OCI-LY7 (cell line): ENCODE measurements around the gene PARD3B. TPM values are rescaled to one million over a fixed set of nuclear protein-coding genes. Genes with fewer than 3 reads are reported as not detected.

Source experiments
- BruUV-seq: library from RNA; stranded (reverse); fragments of 400-500 nt; replicated peaks from 2 replicates; lab custom pipeline; 2021; lab: Mats Ljungman, UMichigan
- CTCF ChIA-PET: fragments of 300-600 bp; sonication (Branson Sonifier 250); formaldehyde crosslinking; loops from one replicate; lab custom pipeline; 2022; ENCODE audit warnings: antibody characterized with exemption; ENCODE audit not compliant: unreplicated experiment; lab: Charles Lee
- POLR2A ChIA-PET: fragments of 300-600 bp; sonication (Branson Sonifier 250); formaldehyde crosslinking; loops from one replicate; lab custom pipeline; 2022; ENCODE audit warnings: antibody characterized with exemption; lab: Charles Lee
- DNase-seq: peaks from one replicate; pipeline ENCODE4 v3.0.0-alpha.2; 2015; ENCODE audit warnings: low spot score
- H2AFZ ChIP-seq: fragments of 200-600 bp; sonication (generic), shearing (Covaris generic); 2 replicates; pipeline ENCODE4 v1.6.1; 2014; ENCODE audit warnings: mild to moderate bottlenecking, antibody characterized with exemption, low read length, moderate library complexity
- H3K27ac ChIP-seq: fragments of 200-600 bp; sonication (generic); 2 replicates; pipeline ENCODE4 v1.5.1; 2014; ENCODE audit warnings: mixed run types, low read depth, mild to moderate bottlenecking, moderate library complexity, low read length, inconsistent platforms; ENCODE audit not compliant: poor library complexity, severe bottlenecking
- H3K36me3 ChIP-seq: fragments of 200-600 bp; sonication (generic); 2 replicates; pipeline ENCODE4 v1.6.1; 2014; ENCODE audit warnings: mild to moderate bottlenecking, antibody characterized with exemption, low read length, moderate library complexity, mixed read lengths; ENCODE audit not compliant: insufficient read depth
- H3K4me1 ChIP-seq: fragments of 200-600 bp; sonication (generic); 2 replicates; pipeline ENCODE4 v1.5.1; 2014; ENCODE audit warnings: mild to moderate bottlenecking, low read length; ENCODE audit not compliant: insufficient read depth, poor library complexity, severe bottlenecking
- H3K4me2 ChIP-seq: fragments of 200-600 bp; sonication (generic); 2 replicates; pipeline ENCODE4 v1.6.1; 2014; ENCODE audit warnings: mild to moderate bottlenecking, low read length
- H3K4me3 ChIP-seq: fragments of 200-600 bp; sonication (generic); 2 replicates; pipeline ENCODE4 v1.5.1; 2014; ENCODE audit warnings: mild to moderate bottlenecking, low read depth, low read length; ENCODE audit not compliant: poor library complexity, severe bottlenecking
- H3K79me2 ChIP-seq: fragments of 200-600 bp; sonication (generic); 2 replicates; pipeline ENCODE4 v1.6.1; 2016; ENCODE audit warnings: low read depth, mild to moderate bottlenecking, low read length, moderate library complexity, mixed read lengths; ENCODE audit not compliant: insufficient read depth
- H3K9me2 ChIP-seq: fragments of 200-600 bp; sonication (generic); 2 replicates; pipeline ENCODE4 v1.6.1; 2016; ENCODE audit warnings: mild to moderate bottlenecking, low read length, mixed read lengths; ENCODE audit not compliant: insufficient read depth
- H3K9me3 ChIP-seq: fragments of 200-600 bp; sonication (generic); 2 replicates; pipeline ENCODE4 v1.6.1; 2014; ENCODE audit warnings: mild to moderate bottlenecking, mixed run types, low read length, mixed read lengths
- H4K20me1 ChIP-seq: fragments of 200-600 bp; sonication (generic); 2 replicates; pipeline ENCODE4 v1.6.1; 2014; ENCODE audit warnings: mild to moderate bottlenecking, antibody characterized with exemption, low read length, moderate library complexity, mixed read lengths; ENCODE audit not compliant: insufficient read depth
- EZH2phosphoT487 ChIP-seq: fragments of 200-600 bp; sonication (generic); IDR thresholded peaks from 2 replicates; pipeline ENCODE4 v1.6.1; 2018; ENCODE audit warnings: low read depth, borderline replicate concordance, mild to moderate bottlenecking, mixed run types, antibody characterized with exemption, low read length, moderate library complexity, mixed read lengths
- intact Hi-C: fragments of 100-400 bp; cut with micrococcal nuclease; formaldehyde crosslinking; loops from one replicate; pipeline ENCODE4 v1.10.0; 2022; ENCODE audit not compliant: unreplicated experiment
- total RNA-seq, 2 experiments: library from RNA; depleted of rRNA in 1 of 2; stranded (reverse); fragments of >200 nt in 1 of 2; shearing (Covaris generic) in 1 of 2; gene quantifications; 2 replicates each; pipeline ENCODE4 v1.2.3, GENCODE V29; 2014 to 2022
- TF ChIP-seq, protein P1 (sequence below): fragments of 200-600 bp; sonication (generic); conservative IDR thresholded peaks from 2 replicates; pipeline ENCODE4 v1.5.1; 2014; ENCODE audit warnings: mild to moderate bottlenecking, antibody characterized with exemption, low read length, moderate library complexity, mixed read lengths

The PARD3B gene
- total RNA-seq, 2 experiments from 2014 or later, result not detected

DNA sequence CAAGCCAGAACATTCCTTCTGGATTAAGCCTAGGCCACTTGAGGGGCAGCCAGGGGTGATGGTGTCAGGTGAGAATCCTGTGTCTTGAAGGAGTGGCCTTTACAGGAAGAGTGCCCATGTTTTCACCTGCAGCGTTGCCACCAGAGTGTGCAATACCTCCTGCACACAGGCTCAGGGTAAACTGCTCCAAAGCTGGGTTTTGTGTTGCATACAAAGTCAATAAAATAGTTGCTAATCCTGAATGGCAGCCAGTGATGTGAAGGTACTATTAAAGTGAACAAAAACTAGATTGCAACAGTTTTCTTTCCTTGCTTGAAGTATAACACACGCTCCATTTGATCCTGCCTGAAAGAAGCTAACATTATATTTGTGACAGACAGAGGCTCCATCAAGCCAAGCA is 1072.6 kb downstream of the PARD3B start:
- ChIA-PET POLR2A (no interaction called here), CTCF (no interaction called here)
- Histone ChIP-seq H3K27ac (no peak overlapping the region), H3K4me2 (no peak overlapping the region), H3K9me2 (no peaks in the 10 kb centered on the region), H4K20me1 (no peaks in the 10 kb centered on the region), H3K4me3 (no peak overlapping the region), H3K36me3 (no peaks in the 10 kb centered on the region), H3K9me3 (no peaks in the 10 kb centered on the region), H3K79me2 (no peaks in the 10 kb centered on the region), H3K4me1 (no peaks in the 10 kb centered on the region), H2AFZ (no peak overlapping the region)
- intact Hi-C loops, result no loop called here
- TF ChIP-seq, protein P1, sequence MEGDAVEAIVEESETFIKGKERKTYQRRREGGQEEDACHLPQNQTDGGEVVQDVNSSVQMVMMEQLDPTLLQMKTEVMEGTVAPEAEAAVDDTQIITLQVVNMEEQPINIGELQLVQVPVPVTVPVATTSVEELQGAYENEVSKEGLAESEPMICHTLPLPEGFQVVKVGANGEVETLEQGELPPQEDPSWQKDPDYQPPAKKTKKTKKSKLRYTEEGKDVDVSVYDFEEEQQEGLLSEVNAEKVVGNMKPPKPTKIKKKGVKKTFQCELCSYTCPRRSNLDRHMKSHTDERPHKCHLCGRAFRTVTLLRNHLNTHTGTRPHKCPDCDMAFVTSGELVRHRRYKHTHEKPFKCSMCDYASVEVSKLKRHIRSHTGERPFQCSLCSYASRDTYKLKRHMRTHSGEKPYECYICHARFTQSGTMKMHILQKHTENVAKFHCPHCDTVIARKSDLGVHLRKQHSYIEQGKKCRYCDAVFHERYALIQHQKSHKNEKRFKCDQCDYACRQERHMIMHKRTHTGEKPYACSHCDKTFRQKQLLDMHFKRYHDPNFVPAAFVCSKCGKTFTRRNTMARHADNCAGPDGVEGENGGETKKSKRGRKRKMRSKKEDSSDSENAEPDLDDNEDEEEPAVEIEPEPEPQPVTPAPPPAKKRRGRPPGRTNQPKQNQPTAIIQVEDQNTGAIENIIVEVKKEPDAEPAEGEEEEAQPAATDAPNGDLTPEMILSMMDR, result no peak
- TF ChIP-seq EZH2phosphoT487, result no peak
- DNase-seq, result no peak
- no TSS peak for BruUV-seq

DNA sequence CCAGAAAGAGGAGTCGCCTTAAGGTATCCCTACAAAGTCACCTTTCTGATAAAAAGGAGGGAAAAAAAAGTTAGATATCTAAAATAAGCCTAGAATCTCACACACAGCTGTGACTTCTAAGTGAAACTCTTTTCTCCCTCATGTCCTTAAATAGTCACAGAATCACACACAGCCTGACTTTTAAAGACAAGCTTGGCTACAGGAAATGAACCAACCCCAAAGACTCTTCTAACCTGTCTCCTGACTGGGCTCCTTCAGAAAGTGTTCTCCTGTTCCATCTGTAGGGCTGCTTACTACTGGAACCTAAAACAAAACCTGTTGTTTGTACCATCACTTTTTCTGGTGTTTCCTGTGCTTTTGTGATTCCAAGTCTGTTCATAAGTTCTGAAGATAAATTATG is 1074.3 kb downstream of the PARD3B start:
- H3K9me3 ChIP-seq, result no peaks in the 10 kb centered on the region
- POLR2A ChIA-PET, result no interaction called here
- H3K4me3 ChIP-seq, result no peak overlapping the region
- H3K4me1 ChIP-seq, result no peaks in the 10 kb centered on the region
- no peak for TF ChIP-seq EZH2phosphoT487
- TF ChIP-seq, protein P1, result no peak
- no TSS peak for BruUV-seq
- H2AFZ ChIP-seq, result no peak overlapping the region
- H3K36me3 ChIP-seq, result no peaks in the 10 kb centered on the region
- no peak overlapping the region for H3K27ac ChIP-seq
- no peaks in the 10 kb centered on the region for H3K79me2 ChIP-seq
- CTCF ChIA-PET, result no interaction called here
- H3K4me2 ChIP-seq, result no peak overlapping the region
- no peaks in the 10 kb centered on the region for H3K9me2 ChIP-seq
- no peak for DNase-seq
- H4K20me1 ChIP-seq, result no peaks in the 10 kb centered on the region
- intact Hi-C loops, result no loop called here

DNA sequence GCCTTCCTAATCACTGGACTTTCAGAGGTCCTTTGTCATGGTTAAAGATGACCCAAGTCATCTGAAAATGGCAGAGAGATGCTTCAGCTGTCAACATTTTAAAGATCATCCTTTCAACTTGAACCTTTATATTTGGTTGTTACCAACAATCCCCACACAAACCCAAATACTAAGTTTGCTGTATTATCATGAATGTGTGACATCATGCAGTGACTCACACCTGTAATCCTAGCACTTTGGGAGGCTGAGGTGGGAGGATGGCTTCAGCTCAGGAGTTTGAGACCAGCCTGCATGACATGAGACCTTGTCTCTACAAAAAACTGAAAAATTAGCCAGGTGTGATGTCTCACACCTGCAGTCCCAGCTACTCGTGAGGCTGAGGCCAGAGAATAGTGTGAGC is 1081.8 kb downstream of the PARD3B start:
- BruUV-seq, result no TSS peak
- H3K27ac ChIP-seq, result no peak overlapping the region
- H3K79me2 ChIP-seq, result no peaks in the 10 kb centered on the region
- H2AFZ ChIP-seq, result no peak overlapping the region
- no peaks in the 10 kb centered on the region for H3K36me3 ChIP-seq
- intact Hi-C loops, result no loop called here
- H3K4me2 ChIP-seq, result no peak overlapping the region
- TF ChIP-seq EZH2phosphoT487, result no peak
- H4K20me1 ChIP-seq, result no peaks in the 10 kb centered on the region
- H3K9me2 ChIP-seq, result no peaks in the 10 kb centered on the region
- ChIA-PET CTCF (no interaction called here), POLR2A (no interaction called here)
- no peaks in the 10 kb centered on the region for H3K9me3 ChIP-seq
- no peak overlapping the region for H3K4me3 ChIP-seq
- no peaks in the 10 kb centered on the region for H3K4me1 ChIP-seq
- DNase-seq, result no peak
